ENCODE measurements around the gene SF3A2. TPM values are rescaled to one million over a fixed set of nuclear protein-coding genes. Genes with fewer than 3 reads are reported as not detected.
A peak's percentile ranks its signal among the peaks of the same experiment; 100 is the strongest.

SF3A2 gene
- total RNA-seq, 1 experiment from 2014 or later, result 184 TPM

DNA sequence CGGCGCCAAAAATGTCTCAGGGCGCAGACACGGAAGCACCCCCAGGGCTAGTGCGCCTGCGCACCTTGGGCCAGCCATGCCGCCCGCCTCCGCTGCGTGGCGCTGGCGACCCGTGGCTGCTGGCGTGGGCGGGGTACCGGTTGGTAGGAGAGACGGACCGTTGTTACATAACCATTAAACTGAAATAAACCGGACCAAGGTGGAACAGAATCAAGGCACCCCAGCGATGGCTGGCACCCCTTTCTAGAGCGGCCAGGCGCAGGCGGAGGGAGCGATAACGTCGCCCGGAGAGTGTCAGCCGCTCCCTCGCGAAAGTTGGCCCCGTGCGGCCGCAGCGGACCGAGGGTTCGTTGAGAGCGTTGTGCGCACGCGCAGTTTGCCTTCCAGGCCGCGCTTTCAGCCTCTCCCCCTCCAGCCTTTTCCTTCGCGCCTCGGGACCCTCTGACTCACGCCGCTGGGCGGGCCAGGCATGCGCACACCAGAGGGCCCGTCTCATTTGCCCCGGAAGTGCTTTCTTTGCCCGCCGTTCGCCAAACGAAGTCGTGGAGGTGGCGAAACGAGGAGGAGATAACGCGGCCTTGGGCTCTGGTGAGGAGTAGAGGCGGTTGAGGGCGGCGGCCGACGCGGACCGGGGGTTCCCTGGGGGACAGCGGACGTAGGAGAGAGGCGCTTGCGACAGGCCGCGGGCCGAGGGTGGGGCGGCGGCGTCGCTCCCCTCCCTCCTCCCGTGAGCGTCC is at the start of gene SF3A2, which contains the start of gene PLEKHJ1 (continued):
- no peak for TF ChIP-seq EMX1 (CRISPR knock-in tag; IDR thresholded peaks at IDR 0.05)
- TF ChIP-seq ZBTB21 (CRISPR knock-in tag; IDR thresholded peaks at IDR 0.05; ENCODE audit: borderline replicate concordance), result no peak
- peak; percentile 94 for TF ChIP-seq ZNF232 (CRISPR knock-in tag; IDR thresholded peaks at IDR 0.05)
- TF ChIP-seq, protein P1, sequence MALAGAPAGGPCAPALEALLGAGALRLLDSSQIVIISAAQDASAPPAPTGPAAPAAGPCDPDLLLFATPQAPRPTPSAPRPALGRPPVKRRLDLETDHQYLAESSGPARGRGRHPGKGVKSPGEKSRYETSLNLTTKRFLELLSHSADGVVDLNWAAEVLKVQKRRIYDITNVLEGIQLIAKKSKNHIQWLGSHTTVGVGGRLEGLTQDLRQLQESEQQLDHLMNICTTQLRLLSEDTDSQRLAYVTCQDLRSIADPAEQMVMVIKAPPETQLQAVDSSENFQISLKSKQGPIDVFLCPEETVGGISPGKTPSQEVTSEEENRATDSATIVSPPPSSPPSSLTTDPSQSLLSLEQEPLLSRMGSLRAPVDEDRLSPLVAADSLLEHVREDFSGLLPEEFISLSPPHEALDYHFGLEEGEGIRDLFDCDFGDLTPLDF (CRISPR knock-in tag; IDR thresholded peaks at IDR 0.05), result peak; percentile 92
- TF ChIP-seq ESRRA (CRISPR knock-in tag; IDR thresholded peaks at IDR 0.05; ENCODE audit: borderline replicate concordance), result no peak
- peak; percentile 93 for TF ChIP-seq CREB1 (CRISPR knock-in tag; IDR thresholded peaks at IDR 0.05)
- no peak; the same call in 1 of the 2 replicates for TF ChIP-seq NR1H2 (CRISPR knock-in tag; IDR thresholded peaks at IDR 0.05)
- peak; percentile 94 for TF ChIP-seq TEAD1 (CRISPR knock-in tag; IDR thresholded peaks at IDR 0.05)
- no peak for TF ChIP-seq OVOL2 (CRISPR knock-in tag; IDR thresholded peaks at IDR 0.05; ENCODE audit: borderline replicate concordance)
- peak; percentile 97 for TF ChIP-seq FOXP4 (CRISPR knock-in tag; IDR thresholded peaks at IDR 0.05)
- no peak for TF ChIP-seq PRRX2 (CRISPR knock-in tag; IDR thresholded peaks at IDR 0.05)
- TF ChIP-seq, protein P2, sequence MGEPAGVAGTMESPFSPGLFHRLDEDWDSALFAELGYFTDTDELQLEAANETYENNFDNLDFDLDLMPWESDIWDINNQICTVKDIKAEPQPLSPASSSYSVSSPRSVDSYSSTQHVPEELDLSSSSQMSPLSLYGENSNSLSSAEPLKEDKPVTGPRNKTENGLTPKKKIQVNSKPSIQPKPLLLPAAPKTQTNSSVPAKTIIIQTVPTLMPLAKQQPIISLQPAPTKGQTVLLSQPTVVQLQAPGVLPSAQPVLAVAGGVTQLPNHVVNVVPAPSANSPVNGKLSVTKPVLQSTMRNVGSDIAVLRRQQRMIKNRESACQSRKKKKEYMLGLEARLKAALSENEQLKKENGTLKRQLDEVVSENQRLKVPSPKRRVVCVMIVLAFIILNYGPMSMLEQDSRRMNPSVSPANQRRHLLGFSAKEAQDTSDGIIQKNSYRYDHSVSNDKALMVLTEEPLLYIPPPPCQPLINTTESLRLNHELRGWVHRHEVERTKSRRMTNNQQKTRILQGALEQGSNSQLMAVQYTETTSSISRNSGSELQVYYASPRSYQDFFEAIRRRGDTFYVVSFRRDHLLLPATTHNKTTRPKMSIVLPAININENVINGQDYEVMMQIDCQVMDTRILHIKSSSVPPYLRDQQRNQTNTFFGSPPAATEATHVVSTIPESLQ (CRISPR knock-in tag; IDR thresholded peaks at IDR 0.05), result no peak
- TF ChIP-seq ZNF532 (CRISPR knock-in tag; IDR thresholded peaks at IDR 0.05; ENCODE audit: borderline replicate concordance), result no peak
- TF ChIP-seq, protein P3, sequence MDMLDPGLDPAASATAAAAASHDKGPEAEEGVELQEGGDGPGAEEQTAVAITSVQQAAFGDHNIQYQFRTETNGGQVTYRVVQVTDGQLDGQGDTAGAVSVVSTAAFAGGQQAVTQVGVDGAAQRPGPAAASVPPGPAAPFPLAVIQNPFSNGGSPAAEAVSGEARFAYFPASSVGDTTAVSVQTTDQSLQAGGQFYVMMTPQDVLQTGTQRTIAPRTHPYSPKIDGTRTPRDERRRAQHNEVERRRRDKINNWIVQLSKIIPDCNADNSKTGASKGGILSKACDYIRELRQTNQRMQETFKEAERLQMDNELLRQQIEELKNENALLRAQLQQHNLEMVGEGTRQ (CRISPR knock-in tag; IDR thresholded peaks at IDR 0.05), result peak; percentile 26; the same call in 1 of the 2 replicates
- TF ChIP-seq ZNF416 (CRISPR knock-in tag; IDR thresholded peaks at IDR 0.05), result no peak
- TF ChIP-seq, protein P4, sequence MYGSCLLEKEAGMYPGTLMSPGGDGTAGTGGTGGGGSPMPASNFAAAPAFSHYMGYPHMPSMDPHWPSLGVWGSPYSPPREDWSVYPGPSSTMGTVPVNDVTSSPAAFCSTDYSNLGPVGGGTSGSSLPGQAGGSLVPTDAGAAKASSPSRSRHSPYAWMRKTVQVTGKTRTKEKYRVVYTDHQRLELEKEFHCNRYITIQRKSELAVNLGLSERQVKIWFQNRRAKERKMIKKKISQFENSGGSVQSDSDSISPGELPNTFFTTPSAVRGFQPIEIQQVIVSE (CRISPR knock-in tag; IDR thresholded peaks at IDR 0.05; ENCODE audit: borderline replicate concordance), result no peak
- TF ChIP-seq FOXK1 (CRISPR knock-in tag; IDR thresholded peaks at IDR 0.05), result peak; percentile 90; the same call in 1 of the 2 replicates
- peak; percentile 97 for TF ChIP-seq E2F5 (CRISPR knock-in tag; IDR thresholded peaks at IDR 0.05)
- peak; percentile 97 for TF ChIP-seq NR2C2 (CRISPR knock-in tag; IDR thresholded peaks at IDR 0.05)
- TF ChIP-seq, protein P5, sequence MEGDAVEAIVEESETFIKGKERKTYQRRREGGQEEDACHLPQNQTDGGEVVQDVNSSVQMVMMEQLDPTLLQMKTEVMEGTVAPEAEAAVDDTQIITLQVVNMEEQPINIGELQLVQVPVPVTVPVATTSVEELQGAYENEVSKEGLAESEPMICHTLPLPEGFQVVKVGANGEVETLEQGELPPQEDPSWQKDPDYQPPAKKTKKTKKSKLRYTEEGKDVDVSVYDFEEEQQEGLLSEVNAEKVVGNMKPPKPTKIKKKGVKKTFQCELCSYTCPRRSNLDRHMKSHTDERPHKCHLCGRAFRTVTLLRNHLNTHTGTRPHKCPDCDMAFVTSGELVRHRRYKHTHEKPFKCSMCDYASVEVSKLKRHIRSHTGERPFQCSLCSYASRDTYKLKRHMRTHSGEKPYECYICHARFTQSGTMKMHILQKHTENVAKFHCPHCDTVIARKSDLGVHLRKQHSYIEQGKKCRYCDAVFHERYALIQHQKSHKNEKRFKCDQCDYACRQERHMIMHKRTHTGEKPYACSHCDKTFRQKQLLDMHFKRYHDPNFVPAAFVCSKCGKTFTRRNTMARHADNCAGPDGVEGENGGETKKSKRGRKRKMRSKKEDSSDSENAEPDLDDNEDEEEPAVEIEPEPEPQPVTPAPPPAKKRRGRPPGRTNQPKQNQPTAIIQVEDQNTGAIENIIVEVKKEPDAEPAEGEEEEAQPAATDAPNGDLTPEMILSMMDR (IDR thresholded peaks at IDR 0.05), result peak; percentile 83
- TF ChIP-seq KAT7 (CRISPR knock-in tag; IDR thresholded peaks at IDR 0.05; ENCODE audit: borderline replicate concordance), result 0 out of 2 replicates have a peak, but pooled peaks have one; percentile 6
- 0 out of 2 replicates have a peak, but pooled peaks have one; percentile 59 for TF ChIP-seq ATF1 (CRISPR knock-in tag; IDR thresholded peaks at IDR 0.05)
- TF ChIP-seq ZNF671 (CRISPR knock-in tag; IDR thresholded peaks at IDR 0.05), result no peak
- no peak for TF ChIP-seq ELF4 (CRISPR knock-in tag; IDR thresholded peaks at IDR 0.05; ENCODE audit: low read depth)
